ENCODE data around the gene ALDH3B1. TPM values are rescaled to one million over a fixed set of nuclear protein-coding genes. Genes with fewer than 3 reads are reported as not detected.

ALDH3B1 gene
- total RNA-seq, 3 donors from 2014 or later: 8.6 to 18.9 (median 11.5) TPM

DNA sequence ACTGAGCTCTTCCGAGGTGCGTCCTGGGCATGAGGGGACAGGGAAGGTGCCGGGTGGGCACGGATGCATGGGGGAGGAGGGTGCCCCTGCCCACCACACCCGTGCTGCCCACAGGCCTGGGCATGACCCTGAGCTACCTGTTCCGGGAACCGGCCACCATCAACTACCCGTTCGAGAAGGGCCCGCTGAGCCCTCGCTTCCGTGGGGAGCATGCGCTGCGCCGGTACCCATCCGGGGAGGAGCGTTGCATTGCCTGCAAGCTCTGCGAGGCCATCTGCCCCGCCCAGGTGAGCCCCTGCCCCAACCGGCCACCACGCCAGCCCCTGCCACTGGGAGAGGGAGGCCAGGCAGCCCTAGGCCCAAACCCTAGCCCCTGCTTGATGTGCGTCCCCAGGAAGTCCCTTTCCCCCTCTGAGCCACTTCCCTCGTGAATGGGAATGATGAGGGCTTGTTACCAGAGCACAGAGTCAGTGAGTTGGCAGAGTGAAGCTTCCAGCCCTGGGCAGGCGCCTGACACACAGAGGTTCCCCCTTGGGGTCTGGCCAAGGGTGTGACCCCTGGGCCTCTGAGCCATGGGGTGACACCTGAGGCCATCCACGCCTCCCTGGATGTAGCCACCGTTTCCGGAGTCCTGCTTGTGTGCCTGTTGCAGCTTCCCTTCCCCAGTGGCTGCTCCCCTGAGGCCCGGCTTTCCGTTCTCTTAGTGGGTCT is 23.0 kb downstream of the ALDH3B1 start:
- Histone ChIP-seq H3K36me3 (ENCODE audit: low read depth) (no peaks in the 10 kb centered on the region), H3K4me1 (ENCODE audit: low read depth) (peaks cover 26% of the 10 kb centered on the region), H3K9me3 (no peaks in the 10 kb centered on the region), H3K4me3 (no peak overlapping the region)
- ATAC-seq: no peak
- DNase-seq: peak in 1 of 3 donors; percentile 36
- intact Hi-C loops (cut with DNase I, micrococcal nuclease): no loop called here
- no peak for TF ChIP-seq CTCF (IDR thresholded peaks at IDR 0.05)

DNA sequence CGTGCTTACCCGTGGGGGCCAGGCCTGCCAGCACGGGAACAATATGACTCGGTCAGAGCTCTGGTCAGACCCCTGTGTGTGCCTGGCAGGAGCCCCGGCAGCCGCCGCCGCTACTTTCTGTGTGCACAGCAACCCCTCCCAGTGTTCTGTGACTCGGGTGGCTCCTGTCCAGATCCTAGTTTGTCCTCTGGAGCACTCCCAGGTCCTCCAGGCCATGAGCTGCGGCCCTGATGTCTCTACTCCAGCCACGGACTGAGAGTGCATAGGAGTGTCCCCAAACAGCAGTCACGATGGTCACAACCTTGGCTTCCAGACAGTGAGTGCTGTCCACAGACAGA is 23.6 kb downstream of the ALDH3B1 start:
- Histone ChIP-seq H3K36me3 (ENCODE audit: low read depth) (no peaks in the 10 kb centered on the region), H3K4me3 (no peak overlapping the region), H3K9me3 (no peaks in the 10 kb centered on the region), H3K4me1 (ENCODE audit: low read depth) (peaks cover 32% of the 10 kb centered on the region)
- ATAC-seq (no peak), DNase-seq (peak in 1 of 3 donors; percentile 47)
- intact Hi-C loops (cut with DNase I, micrococcal nuclease): no loop called here
- TF ChIP-seq CTCF (IDR thresholded peaks at IDR 0.05): no peak

DNA sequence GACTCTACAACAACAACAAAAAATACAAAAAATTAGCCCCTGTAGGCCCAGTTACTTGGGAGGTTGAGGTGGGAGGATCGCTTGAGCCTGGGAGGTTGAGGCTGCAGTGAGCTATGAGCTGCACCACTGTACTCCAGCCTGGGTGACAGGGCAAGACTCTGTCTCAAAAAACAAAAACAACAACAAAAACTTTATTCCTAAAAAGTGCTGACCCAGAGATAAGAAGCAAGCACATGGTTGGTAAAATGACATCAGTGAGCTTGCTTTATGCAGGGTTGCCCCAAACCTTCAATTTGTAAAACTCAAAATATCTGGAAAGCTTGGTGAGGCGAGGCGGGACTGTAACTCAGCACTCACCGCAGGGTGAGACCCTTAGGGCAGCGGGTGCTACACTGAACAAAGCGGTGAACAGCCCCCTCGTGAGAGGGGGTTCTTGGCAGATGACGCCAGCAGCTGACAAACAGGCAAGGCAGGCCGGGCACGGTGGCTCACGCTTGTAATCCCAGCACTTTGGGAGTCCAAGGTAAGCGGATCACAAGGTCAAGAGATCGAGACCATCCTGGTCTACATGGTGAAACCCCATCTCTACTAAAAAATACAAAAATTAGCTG is 25.2 kb downstream of the ALDH3B1 start:
- peaks cover 30% of the 10 kb centered on the region for H3K4me1 ChIP-seq (ENCODE audit: low read depth)

DNA sequence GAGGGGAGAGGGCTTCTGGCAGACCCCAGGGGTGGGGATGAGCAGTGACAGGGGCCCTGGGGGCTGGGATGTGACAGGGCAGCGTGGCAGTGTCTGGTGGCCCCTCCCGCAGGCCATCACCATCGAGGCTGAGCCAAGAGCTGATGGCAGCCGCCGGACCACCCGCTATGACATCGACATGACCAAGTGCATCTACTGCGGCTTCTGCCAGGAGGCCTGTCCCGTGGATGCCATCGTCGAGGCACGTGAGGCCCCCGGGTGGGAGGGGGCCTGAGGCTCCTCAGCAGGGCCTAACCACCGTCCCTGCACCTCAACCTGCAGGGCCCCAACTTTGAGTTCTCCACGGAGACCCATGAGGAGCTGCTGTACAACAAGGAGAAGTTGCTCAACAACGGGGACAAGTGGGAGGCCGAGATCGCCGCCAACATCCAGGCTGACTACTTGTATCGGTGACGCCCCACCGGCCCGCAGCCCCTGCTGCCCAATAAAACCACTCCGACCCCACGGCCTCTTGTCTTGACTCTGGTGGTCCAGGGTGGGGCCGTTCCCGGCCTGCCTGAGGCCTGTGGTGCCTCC is 26.1 kb downstream of the ALDH3B1 start:
- no peaks in the 10 kb centered on the region for H3K9me3 ChIP-seq
- H3K4me1 ChIP-seq (ENCODE audit: low read depth): peaks cover 28% of the 10 kb centered on the region
- no peaks in the 10 kb centered on the region for H3K36me3 ChIP-seq (ENCODE audit: low read depth)
- no peak for TF ChIP-seq CTCF (IDR thresholded peaks at IDR 0.05)
- no peak overlapping the region for H3K4me3 ChIP-seq
- DNase-seq (peak in 2 of 3 donors; percentile 46 to 62), ATAC-seq (no peak)
- intact Hi-C loops (cut with DNase I, micrococcal nuclease): no loop called here

More for the DNA sequence above, 25.2 kb downstream of the ALDH3B1 start:
- intact Hi-C loops (cut with DNase I, micrococcal nuclease): no loop called here
- ATAC-seq (no peak), DNase-seq (peak in 1 of 3 donors; percentile 49)
- H3K4me3 ChIP-seq: no peak overlapping the region
- no peaks in the 10 kb centered on the region for H3K36me3 ChIP-seq (ENCODE audit: low read depth)
- H3K9me3 ChIP-seq: no peaks in the 10 kb centered on the region
- no peak for TF ChIP-seq CTCF (IDR thresholded peaks at IDR 0.05)

GRCh38 chr11:68036717-68037239 is 26.7 kb downstream of the ALDH3B1 start:
- Histone ChIP-seq H3K4me3 (no peak overlapping the region), H3K4me1 (ENCODE audit: low read depth) (peaks cover 22% of the 10 kb centered on the region), H3K9me3 (no peaks in the 10 kb centered on the region), H3K36me3 (ENCODE audit: low read depth) (no peaks in the 10 kb centered on the region)
- ATAC-seq (peak; percentile 6), DNase-seq (peak; percentile 40 to 87 (median 69))
- intact Hi-C loops (cut with DNase I, micrococcal nuclease): no loop called here
- no peak for TF ChIP-seq CTCF (IDR thresholded peaks at IDR 0.05)
